OCI-LY7 (cell line): Measurements from ENCODE around the gene RASA2. TPM values are rescaled to one million over a fixed set of nuclear protein-coding genes. Genes with fewer than 3 reads are reported as not detected.

Experiments used
- BruUV-seq: library from RNA; stranded (reverse); fragments of 400-500 nt; replicated peaks from 2 replicates; lab custom pipeline; 2021; lab: Mats Ljungman, UMichigan
- CTCF ChIA-PET: fragments of 300-600 bp; sonication (Branson Sonifier 250); formaldehyde crosslinking; loops from one replicate; lab custom pipeline; 2022; ENCODE audit warnings: antibody characterized with exemption; ENCODE audit not compliant: unreplicated experiment; lab: Charles Lee
- POLR2A ChIA-PET: fragments of 300-600 bp; sonication (Branson Sonifier 250); formaldehyde crosslinking; loops from one replicate; lab custom pipeline; 2022; ENCODE audit warnings: antibody characterized with exemption; lab: Charles Lee
- DNase-seq: peaks from one replicate; pipeline ENCODE4 v3.0.0-alpha.2; 2015; ENCODE audit warnings: low spot score
- H2AFZ ChIP-seq: fragments of 200-600 bp; sonication (generic), shearing (Covaris generic); 2 replicates; pipeline ENCODE4 v1.6.1; 2014; ENCODE audit warnings: mild to moderate bottlenecking, antibody characterized with exemption, low read length, moderate library complexity
- H3K27ac ChIP-seq: fragments of 200-600 bp; sonication (generic); 2 replicates; pipeline ENCODE4 v1.5.1; 2014; ENCODE audit warnings: mixed run types, low read depth, mild to moderate bottlenecking, moderate library complexity, low read length, inconsistent platforms; ENCODE audit not compliant: poor library complexity, severe bottlenecking
- H3K36me3 ChIP-seq: fragments of 200-600 bp; sonication (generic); 2 replicates; pipeline ENCODE4 v1.6.1; 2014; ENCODE audit warnings: mild to moderate bottlenecking, antibody characterized with exemption, low read length, moderate library complexity, mixed read lengths; ENCODE audit not compliant: insufficient read depth
- H3K4me1 ChIP-seq: fragments of 200-600 bp; sonication (generic); 2 replicates; pipeline ENCODE4 v1.5.1; 2014; ENCODE audit warnings: mild to moderate bottlenecking, low read length; ENCODE audit not compliant: insufficient read depth, poor library complexity, severe bottlenecking
- H3K4me2 ChIP-seq: fragments of 200-600 bp; sonication (generic); 2 replicates; pipeline ENCODE4 v1.6.1; 2014; ENCODE audit warnings: mild to moderate bottlenecking, low read length
- H3K4me3 ChIP-seq: fragments of 200-600 bp; sonication (generic); 2 replicates; pipeline ENCODE4 v1.5.1; 2014; ENCODE audit warnings: mild to moderate bottlenecking, low read depth, low read length; ENCODE audit not compliant: poor library complexity, severe bottlenecking
- H3K79me2 ChIP-seq: fragments of 200-600 bp; sonication (generic); 2 replicates; pipeline ENCODE4 v1.6.1; 2016; ENCODE audit warnings: low read depth, mild to moderate bottlenecking, low read length, moderate library complexity, mixed read lengths; ENCODE audit not compliant: insufficient read depth
- H3K9me2 ChIP-seq: fragments of 200-600 bp; sonication (generic); 2 replicates; pipeline ENCODE4 v1.6.1; 2016; ENCODE audit warnings: mild to moderate bottlenecking, low read length, mixed read lengths; ENCODE audit not compliant: insufficient read depth
- H3K9me3 ChIP-seq: fragments of 200-600 bp; sonication (generic); 2 replicates; pipeline ENCODE4 v1.6.1; 2014; ENCODE audit warnings: mild to moderate bottlenecking, mixed run types, low read length, mixed read lengths
- H4K20me1 ChIP-seq: fragments of 200-600 bp; sonication (generic); 2 replicates; pipeline ENCODE4 v1.6.1; 2014; ENCODE audit warnings: mild to moderate bottlenecking, antibody characterized with exemption, low read length, moderate library complexity, mixed read lengths; ENCODE audit not compliant: insufficient read depth
- EZH2phosphoT487 ChIP-seq: fragments of 200-600 bp; sonication (generic); IDR thresholded peaks from 2 replicates; pipeline ENCODE4 v1.6.1; 2018; ENCODE audit warnings: low read depth, borderline replicate concordance, mild to moderate bottlenecking, mixed run types, antibody characterized with exemption, low read length, moderate library complexity, mixed read lengths
- intact Hi-C: fragments of 100-400 bp; cut with micrococcal nuclease; formaldehyde crosslinking; loops from one replicate; pipeline ENCODE4 v1.10.0; 2022; ENCODE audit not compliant: unreplicated experiment
- total RNA-seq, 2 experiments: library from RNA; depleted of rRNA in 1 of 2; stranded (reverse); fragments of >200 nt in 1 of 2; shearing (Covaris generic) in 1 of 2; gene quantifications; 2 replicates each; pipeline ENCODE4 v1.2.3, GENCODE V29; 2014 to 2022
- TF ChIP-seq, protein P1 (sequence below): fragments of 200-600 bp; sonication (generic); conservative IDR thresholded peaks from 2 replicates; pipeline ENCODE4 v1.5.1; 2014; ENCODE audit warnings: mild to moderate bottlenecking, antibody characterized with exemption, low read length, moderate library complexity, mixed read lengths

RASA2 gene
- total RNA-seq, 2 experiments from 2014 or later: 11.0 to 21.7 TPM

GRCh38 chr3:141629976-141630375, 143.1 kb downstream of the RASA2 start:
- no peak overlapping the region for H2AFZ ChIP-seq
- H3K9me2 ChIP-seq: no peaks in the 10 kb centered on the region
- no peaks in the 10 kb centered on the region for H3K9me3 ChIP-seq
- H4K20me1 ChIP-seq: no peaks in the 10 kb centered on the region
- no TSS peak for BruUV-seq
- no peak overlapping the region for H3K4me2 ChIP-seq
- TF ChIP-seq, protein P1, sequence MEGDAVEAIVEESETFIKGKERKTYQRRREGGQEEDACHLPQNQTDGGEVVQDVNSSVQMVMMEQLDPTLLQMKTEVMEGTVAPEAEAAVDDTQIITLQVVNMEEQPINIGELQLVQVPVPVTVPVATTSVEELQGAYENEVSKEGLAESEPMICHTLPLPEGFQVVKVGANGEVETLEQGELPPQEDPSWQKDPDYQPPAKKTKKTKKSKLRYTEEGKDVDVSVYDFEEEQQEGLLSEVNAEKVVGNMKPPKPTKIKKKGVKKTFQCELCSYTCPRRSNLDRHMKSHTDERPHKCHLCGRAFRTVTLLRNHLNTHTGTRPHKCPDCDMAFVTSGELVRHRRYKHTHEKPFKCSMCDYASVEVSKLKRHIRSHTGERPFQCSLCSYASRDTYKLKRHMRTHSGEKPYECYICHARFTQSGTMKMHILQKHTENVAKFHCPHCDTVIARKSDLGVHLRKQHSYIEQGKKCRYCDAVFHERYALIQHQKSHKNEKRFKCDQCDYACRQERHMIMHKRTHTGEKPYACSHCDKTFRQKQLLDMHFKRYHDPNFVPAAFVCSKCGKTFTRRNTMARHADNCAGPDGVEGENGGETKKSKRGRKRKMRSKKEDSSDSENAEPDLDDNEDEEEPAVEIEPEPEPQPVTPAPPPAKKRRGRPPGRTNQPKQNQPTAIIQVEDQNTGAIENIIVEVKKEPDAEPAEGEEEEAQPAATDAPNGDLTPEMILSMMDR: no peak
- TF ChIP-seq EZH2phosphoT487: no peak
- DNase-seq: no peak
- H3K4me3 ChIP-seq: no peak overlapping the region
- POLR2A ChIA-PET: no interaction called here
- no peaks in the 10 kb centered on the region for H3K36me3 ChIP-seq
- no peak overlapping the region for H3K27ac ChIP-seq
- intact Hi-C loops: no loop called here
- CTCF ChIA-PET: no interaction called here
- no peaks in the 10 kb centered on the region for H3K79me2 ChIP-seq
- no peaks in the 10 kb centered on the region for H3K4me1 ChIP-seq

GRCh38 chr3:141632779-141633374, 146.1 kb downstream of the RASA2 start:
- ChIA-PET POLR2A (interaction anchor here (0.5 kb wide), 1 partner anchor 194 kb away, joined by 4 read pairs; no protein-coding TSS in a partner anchor), CTCF (interaction anchor here (0.6 kb wide), 1 partner anchor 26 kb away, joined by 3 read pairs; no protein-coding TSS in a partner anchor)
- Histone ChIP-seq H3K27ac (no peak overlapping the region), H4K20me1 (no peaks in the 10 kb centered on the region), H3K4me3 (no peak overlapping the region), H3K79me2 (no peaks in the 10 kb centered on the region), H3K9me2 (no peaks in the 10 kb centered on the region), H3K4me1 (peaks cover 10% of the 10 kb centered on the region), H3K9me3 (no peaks in the 10 kb centered on the region), H3K4me2 (no peak overlapping the region), H3K36me3 (no peaks in the 10 kb centered on the region), H2AFZ (no peak overlapping the region)
- intact Hi-C loops: no loop called here
- no peak for TF ChIP-seq EZH2phosphoT487
- TF ChIP-seq, protein P1: no peak
- no TSS peak for BruUV-seq
- no peak for DNase-seq

- ChIA-PET POLR2A (no interaction called here), CTCF (no interaction called here)
- H3K4me3 ChIP-seq: no peak overlapping the region
- H3K4me1 ChIP-seq: no peaks in the 10 kb centered on the region
- H3K9me2 ChIP-seq: no peaks in the 10 kb centered on the region
- intact Hi-C loops: no loop called here
- TF ChIP-seq, protein P1: no peak
- no peak for TF ChIP-seq EZH2phosphoT487
- BruUV-seq: no TSS peak
- H3K4me2 ChIP-seq: no peak overlapping the region
- no peaks in the 10 kb centered on the region for H4K20me1 ChIP-seq
- H3K27ac ChIP-seq: no peak overlapping the region
- no peaks in the 10 kb centered on the region for H3K79me2 ChIP-seq
- no peaks in the 10 kb centered on the region for H3K9me3 ChIP-seq
- no peak for DNase-seq
- H3K36me3 ChIP-seq: no peaks in the 10 kb centered on the region
- H2AFZ ChIP-seq: no peak overlapping the region
Measured at GRCh38 chr3:141642215-141642614, 155.4 kb downstream of the RASA2 start.
